ENCODE results near the gene FST. TPM values are rescaled to one million over a fixed set of nuclear protein-coding genes. Genes with fewer than 3 reads are reported as not detected.

Gene FST
- total and polyA plus RNA-seq, 5 experiments from 2014 or later: 0.30 to 0.96 (median 0.38) TPM; not detected in 1

DNA sequence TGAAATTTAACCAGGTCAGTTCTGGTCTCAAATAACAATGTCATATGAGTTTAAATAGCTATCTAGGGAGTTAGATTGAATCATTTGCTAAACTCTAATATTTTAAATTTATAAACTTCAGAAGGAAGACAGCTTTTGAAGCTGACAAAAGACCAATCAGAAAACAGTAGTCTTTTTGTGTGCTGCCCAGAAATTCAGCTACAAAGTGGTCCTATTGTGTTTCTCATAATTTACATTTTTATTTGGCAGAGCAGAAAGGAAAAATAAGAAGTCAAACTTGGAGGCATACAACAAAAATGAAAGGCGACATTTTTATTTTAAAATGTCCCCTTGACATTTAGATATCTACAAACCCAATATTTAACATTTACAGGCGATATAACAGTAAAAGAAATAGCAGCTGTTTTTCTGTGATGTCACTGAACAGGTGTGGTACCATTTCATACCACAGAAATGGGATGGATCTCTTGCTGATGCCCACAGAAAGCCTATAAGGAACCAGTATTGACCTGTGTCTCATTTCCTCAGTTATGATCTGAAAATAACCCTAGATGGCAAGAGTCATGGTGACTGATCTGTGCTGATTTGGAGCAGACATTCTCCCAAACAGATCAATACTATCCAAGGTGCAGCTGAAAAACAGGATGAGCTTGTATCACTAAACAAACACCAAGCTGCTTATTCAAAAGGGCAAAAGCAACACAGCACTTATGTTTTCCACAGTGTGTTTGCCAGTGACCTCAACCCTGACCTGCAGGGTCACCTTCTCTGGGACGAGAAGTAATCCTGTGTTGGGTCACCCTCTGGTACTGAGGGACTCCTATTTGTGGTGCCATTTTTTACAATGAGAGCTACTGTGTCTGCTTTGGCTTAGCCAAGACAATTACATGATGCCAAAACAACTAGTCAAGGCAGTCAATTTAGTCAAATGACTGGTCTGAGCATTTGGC, 3.6 kb upstream of the FST start:
- Mint-ChIP-seq H3K27ac (no peak overlapping the region), H3K4me1 (peaks cover 11 to 29% (median 23%) of the 10 kb centered on the region in 4 donors), H3K4me3 (no peak overlapping the region), H3K27me3 (peaks cover 29 to 62% (median 35%) of the 10 kb centered on the region in 5 donors), H3K36me3 (no peaks in the 10 kb centered on the region), H3K9me3 (peaks cover 0 to 4% (median 0%) of the 10 kb centered on the region in 9 donors)
- DNase-seq: no peak
- POLR2A ChIA-PET: interaction anchor here (0.7 kb wide), 1 partner anchor 1406 kb away, joined by 3 read pairs; no protein-coding TSS in a partner anchor
- ATAC-seq: no peak

DNA sequence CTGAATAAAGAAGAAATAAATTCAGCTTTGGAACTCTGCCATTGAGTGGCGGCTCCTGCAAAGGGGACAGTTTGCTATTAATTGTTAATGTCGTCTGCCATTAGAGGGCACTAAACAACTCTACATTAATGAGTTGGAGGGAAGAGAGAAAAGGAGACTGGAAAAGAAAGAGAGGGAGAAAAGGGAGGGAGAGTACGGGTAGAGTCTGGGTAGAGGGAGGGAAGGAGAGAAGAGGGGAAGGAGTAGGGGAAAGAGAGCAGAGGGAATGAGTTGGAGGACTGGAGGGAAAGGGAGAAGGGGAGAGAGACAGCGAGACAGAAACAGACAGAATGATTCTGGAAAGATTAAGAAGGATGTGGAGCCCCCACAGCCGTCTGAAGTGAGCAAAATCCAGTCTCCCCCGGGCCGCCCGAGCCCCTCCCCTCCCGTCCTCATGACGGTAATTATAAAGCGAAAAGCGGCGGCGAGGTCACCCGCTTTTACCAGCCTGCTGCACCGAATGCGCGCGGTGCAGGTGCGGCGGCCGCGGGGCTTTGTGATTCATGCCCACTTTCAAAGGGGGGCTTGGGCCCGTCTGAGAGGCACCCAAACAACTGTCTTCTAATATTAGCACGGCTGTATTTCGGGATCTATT, 1.9 kb upstream of the FST start:
- ATAC-seq: no peak
- Mint-ChIP-seq H3K9me3 (peaks cover 0 to 4% (median 0%) of the 10 kb centered on the region in 9 donors), H3K36me3 (no peaks in the 10 kb centered on the region), H3K27me3 (peaks cover 28 to 54% (median 40%) of the 10 kb centered on the region in 5 donors), H3K4me3 (peak overlapping the region; percentile 69 to 97 (median 91)), H3K4me1 (peaks cover 18 to 44% (median 39%) of the 10 kb centered on the region in 4 donors), H3K27ac (no peak overlapping the region)
- POLR2A ChIA-PET: no interaction called here
- DNase-seq: peak in 3 of 10 donors; percentile 19 to 25 (median 24)

DNA sequence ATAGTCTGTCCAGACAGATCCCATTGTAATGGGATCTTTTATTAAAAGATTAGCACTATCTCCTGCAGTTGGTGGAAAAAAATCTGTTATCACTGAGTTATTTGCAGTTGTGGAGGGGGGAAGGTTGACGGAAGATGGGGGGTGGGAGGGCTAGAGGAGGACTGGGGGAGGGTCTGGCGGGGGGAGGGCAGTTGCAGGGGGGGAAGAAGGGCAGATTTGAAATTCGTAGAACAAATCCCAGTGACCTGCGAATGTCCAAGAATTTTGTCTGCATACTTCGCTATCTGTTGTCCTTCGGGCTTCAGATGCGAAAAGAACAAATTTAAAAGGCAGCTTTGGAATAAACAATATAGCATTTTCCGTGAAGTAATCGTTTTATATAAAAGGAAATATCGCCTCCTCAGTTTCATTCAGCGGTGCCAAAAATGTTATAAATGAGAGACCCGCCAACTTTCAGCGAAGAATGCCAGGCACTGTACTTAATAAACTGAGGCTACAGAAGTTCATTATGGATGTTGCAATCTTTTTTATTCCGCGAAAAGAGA, 1.3 kb upstream of the FST start:
- Mint-ChIP-seq H3K4me3 (peak overlapping the region; percentile 84 to 97 (median 91)), H3K27ac (peak overlapping the region in 8 of 10 donors; percentile 0 to 82 (median 13)), H3K36me3 (no peaks in the 10 kb centered on the region), H3K27me3 (peaks cover 29 to 54% (median 45%) of the 10 kb centered on the region in 5 donors), H3K9me3 (peaks cover 0 to 4% (median 0%) of the 10 kb centered on the region in 9 donors), H3K4me1 (peaks cover 18 to 44% (median 40%) of the 10 kb centered on the region in 4 donors)
- ATAC-seq (no peak), DNase-seq (peak in 1 of 10 donors; percentile 4)
- POLR2A ChIA-PET: no interaction called here

DNA sequence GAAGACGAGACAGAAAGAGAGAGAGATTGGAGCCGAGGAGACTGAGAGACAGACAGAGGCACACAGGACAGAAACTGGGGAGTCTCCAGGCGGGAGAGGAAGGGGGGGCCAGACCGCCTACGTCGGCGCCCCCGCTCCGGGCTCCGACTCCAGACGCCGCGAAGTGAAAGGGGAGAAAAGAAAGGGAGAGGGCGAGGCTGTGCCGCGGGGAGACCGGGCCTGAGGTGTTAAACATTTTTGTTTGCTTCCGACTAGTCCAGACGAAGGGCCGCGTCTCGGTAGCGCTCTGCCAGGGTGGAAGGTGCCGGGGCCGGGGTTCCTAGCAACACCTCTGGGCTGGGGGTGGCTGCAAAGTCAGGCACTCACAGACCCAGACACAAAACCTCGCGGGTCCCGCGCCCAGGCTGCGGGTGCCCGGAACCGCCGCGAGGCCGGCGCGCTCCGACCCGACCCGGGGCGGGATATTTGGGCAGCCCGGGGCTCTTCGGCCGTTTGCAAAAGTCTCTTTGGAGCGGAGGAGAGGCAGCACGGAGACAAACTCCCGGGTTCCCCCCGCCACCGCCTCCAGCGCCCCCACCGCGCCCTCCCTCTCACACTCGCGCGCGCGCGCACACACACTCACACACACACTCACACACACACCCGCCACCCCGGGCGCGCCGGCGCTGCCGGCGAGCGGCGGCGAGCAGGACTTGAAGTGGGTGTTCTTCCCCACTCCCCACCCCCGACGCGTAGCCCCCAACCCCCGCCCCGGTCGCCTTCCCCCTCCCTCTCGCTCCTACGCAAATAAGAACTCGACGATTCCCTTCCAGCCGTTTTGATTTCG, 626 bp upstream of the FST start:
- H3K9me3 Mint-ChIP-seq: peaks cover 0 to 4% (median 0%) of the 10 kb centered on the region in 9 donors
- peaks cover 24 to 61% (median 45%) of the 10 kb centered on the region in 5 donors for H3K27me3 Mint-ChIP-seq
- H3K36me3 Mint-ChIP-seq: no peaks in the 10 kb centered on the region
- peak overlapping the region; percentile 84 to 97 (median 91) for H3K4me3 Mint-ChIP-seq
- peak overlapping the region in 8 of 10 donors; percentile 0 to 82 (median 13) for H3K27ac Mint-ChIP-seq
- DNase-seq (peak in 5 of 10 donors; percentile 13 to 64 (median 27)), ATAC-seq (peak in 1 of 2 donors; percentile 18)
- POLR2A ChIA-PET: no interaction called here
- peaks cover 18 to 44% (median 40%) of the 10 kb centered on the region in 4 donors for H3K4me1 Mint-ChIP-seq

DNA sequence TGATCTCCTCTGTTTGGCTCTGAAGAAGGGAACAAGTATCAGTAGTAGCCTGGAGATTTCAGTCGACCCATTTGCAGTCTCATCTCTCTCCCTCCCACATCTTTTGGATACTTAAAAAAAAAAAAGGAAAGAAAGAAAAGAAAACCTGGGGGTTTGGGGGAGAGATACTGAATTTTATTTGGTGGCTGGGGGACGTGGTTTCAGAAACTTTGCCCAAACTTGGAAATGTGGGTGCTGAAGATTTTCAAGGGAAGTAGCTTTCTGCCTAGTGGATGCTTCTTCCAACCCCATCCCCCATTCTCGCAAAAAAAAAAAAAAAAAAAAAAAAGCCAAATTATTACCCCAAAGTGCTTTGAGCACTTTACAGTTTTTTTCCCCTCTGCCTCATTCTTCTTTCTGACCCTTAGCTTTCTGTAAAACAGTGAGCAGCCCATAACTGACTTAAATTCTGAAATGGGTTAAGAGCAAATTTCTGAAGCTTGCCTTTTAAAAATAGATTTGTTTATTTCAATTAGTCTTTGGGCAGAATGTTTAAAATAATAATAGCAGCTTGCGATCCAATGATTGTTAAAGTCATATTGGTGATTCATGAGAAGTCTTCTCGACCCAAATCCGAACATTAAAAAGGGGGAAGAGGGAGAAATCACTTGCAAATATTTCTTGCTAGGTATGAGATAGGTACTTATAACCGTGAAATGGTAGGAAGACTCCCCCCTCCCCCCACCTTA, 894 bp downstream of the FST start:
- peaks cover 16 to 62% (median 45%) of the 10 kb centered on the region in 5 donors for H3K27me3 Mint-ChIP-seq
- H3K4me3 Mint-ChIP-seq: peak overlapping the region; percentile 85 to 93 (median 90)
- H3K36me3 Mint-ChIP-seq: no peaks in the 10 kb centered on the region
- peaks cover 0 to 4% (median 0%) of the 10 kb centered on the region in 9 donors for H3K9me3 Mint-ChIP-seq
- H3K27ac Mint-ChIP-seq: peak overlapping the region in 4 of 10 donors; percentile 37 to 88 (median 64)
- no peak for ATAC-seq
- POLR2A ChIA-PET: interaction anchor here (0.7 to 1.2 kb wide), 2 partner anchors 829 to 882 kb away, joined by 3 to 5 read pairs; partner anchors contain the start of gene ARL15
- DNase-seq: no peak
- peaks cover 18 to 44% (median 40%) of the 10 kb centered on the region in 4 donors for H3K4me1 Mint-ChIP-seq

DNA sequence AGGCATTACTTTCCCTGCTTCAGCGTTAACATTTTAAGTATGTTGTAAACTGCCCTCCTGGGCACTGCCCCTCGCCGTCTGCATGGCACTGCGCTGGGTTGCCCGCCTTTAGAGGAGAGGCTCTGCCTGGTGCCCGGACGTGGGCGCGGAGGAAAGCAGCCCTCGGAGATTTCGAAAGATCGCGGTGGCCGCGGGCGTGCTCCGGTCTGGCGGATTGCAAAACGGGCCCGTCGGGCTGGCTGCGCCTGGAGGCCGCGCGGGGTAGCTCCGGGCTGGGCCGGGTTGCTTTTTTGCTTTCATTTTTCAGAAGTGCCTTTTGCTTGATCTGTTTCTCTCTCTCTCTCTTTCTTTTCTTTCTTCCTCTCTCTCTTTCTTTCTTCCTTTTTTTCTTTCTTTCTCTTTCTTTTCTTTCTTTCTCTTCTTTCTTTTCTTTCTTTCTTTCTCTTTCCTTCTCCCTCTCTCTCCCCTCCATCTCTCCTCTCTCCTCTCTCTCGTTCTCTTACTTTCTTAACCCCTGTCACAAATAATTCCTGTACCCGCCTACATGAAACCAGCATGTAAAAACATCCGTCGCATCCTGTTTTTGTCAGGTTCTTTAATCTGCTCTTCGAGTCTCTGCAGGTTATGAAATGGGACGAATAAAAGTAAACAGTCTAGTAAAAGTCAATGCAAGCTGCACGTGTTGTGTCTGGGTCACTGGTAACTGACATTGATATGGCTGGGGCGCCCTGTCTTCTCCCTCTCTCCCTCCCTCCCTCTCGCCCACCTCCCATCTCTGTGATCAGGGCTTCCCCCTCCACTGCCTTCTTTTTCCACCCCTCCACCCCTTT, 1.7 kb downstream of the FST start:
- Mint-ChIP-seq H3K27ac (peak overlapping the region in 9 of 10 donors; percentile 20 to 92 (median 77)), H3K9me3 (peaks cover 0 to 4% (median 0%) of the 10 kb centered on the region in 9 donors), H3K27me3 (peaks cover 16 to 57% (median 45%) of the 10 kb centered on the region in 5 donors), H3K4me3 (peak overlapping the region; percentile 85 to 93 (median 90)), H3K4me1 (peaks cover 18 to 44% (median 40%) of the 10 kb centered on the region in 4 donors), H3K36me3 (no peaks in the 10 kb centered on the region)
- DNase-seq (peak in 8 of 10 donors; percentile 39 to 71 (median 50)), ATAC-seq (peak; percentile 66 to 77)
- POLR2A ChIA-PET: interaction anchor here (0.7 to 1.2 kb wide), 3 partner anchors 680 to 883 kb away, joined by 3 to 5 read pairs (median 3); partner anchors contain the start of gene ARL15

DNA sequence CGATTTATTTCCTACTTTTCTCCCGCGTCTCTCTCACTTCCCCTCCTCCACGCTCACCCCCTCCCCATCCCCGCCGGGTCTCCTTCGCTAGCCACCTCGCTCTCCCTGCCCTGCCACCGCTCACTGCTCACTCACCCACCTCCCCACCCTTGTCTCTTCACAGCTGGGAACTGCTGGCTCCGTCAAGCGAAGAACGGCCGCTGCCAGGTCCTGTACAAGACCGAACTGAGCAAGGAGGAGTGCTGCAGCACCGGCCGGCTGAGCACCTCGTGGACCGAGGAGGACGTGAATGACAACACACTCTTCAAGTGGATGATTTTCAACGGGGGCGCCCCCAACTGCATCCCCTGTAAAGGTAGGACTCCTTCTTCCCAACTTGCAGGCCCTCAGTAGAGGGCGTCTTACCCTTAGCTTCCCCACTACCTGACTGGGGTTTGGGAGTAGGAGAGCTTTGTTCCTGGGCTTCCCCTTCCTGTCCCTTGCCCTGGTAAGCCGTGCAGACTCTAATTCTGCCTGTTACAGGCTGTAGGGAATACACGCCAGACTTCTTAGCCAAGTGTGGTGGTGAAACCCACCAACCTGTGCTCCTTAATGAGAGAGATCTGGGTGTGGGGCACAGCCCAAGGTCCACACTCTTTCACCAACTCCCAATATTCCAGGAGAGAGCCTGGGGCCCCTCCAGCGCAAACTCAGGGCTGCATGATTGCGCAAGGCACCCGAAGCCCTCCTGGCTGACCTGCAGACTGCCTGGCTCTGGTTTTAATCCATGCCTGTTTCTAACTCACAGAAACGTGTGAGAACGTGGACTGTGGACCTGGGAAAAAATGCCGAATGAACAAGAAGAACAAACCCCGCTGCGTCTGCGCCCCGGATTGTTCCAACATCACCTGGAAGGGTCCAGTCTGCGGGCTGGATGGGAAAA, 2.5 kb downstream of the FST start:
- H3K27me3 Mint-ChIP-seq: peaks cover 20 to 63% (median 48%) of the 10 kb centered on the region in 5 donors
- H3K9me3 Mint-ChIP-seq: peaks cover 0 to 4% (median 0%) of the 10 kb centered on the region in 9 donors
- H3K4me1 Mint-ChIP-seq: peaks cover 18 to 44% (median 40%) of the 10 kb centered on the region in 4 donors
- no peaks in the 10 kb centered on the region for H3K36me3 Mint-ChIP-seq
- peak; percentile 21 to 28 for ATAC-seq
- H3K27ac Mint-ChIP-seq: peak overlapping the region in 8 of 10 donors; percentile 26 to 92 (median 78)
- peak in 4 of 10 donors; percentile 2 to 61 (median 16) for DNase-seq
- POLR2A ChIA-PET: interaction anchor here (0.6 to 0.7 kb wide), 2 partner anchors 34 to 679 kb away, joined by 3 read pairs; no protein-coding TSS in a partner anchor
- peak overlapping the region; percentile 85 to 93 (median 90) for H3K4me3 Mint-ChIP-seq

DNA sequence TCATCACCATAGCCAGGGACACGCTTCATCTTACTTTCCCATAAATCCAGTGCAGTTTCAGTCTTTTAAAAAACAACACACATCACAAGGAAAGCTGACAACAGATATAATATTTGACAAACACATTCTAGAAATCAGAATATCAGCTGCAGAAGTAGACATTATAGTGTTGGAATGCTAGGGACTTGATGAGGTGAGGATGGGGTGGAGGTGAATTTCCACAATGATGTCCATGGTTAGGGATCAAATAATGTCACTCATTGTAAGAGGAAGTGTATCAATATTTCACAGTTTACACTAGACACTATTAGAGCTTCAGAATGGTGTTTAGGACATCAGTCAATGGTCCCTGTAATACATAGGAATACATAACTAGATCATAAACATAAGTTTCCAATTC, 7.0 kb downstream of the FST start:
- Mint-ChIP-seq H3K4me3 (no peak overlapping the region), H3K27me3 (peaks cover 19 to 56% (median 43%) of the 10 kb centered on the region in 5 donors), H3K27ac (peak overlapping the region in 1 of 10 donors; percentile 69), H3K36me3 (no peaks in the 10 kb centered on the region), H3K9me3 (no peaks in the 10 kb centered on the region), H3K4me1 (peaks cover 3 to 12% (median 10%) of the 10 kb centered on the region in 4 donors)
- POLR2A ChIA-PET: no interaction called here
- DNase-seq: no peak
- no peak for ATAC-seq

DNA sequence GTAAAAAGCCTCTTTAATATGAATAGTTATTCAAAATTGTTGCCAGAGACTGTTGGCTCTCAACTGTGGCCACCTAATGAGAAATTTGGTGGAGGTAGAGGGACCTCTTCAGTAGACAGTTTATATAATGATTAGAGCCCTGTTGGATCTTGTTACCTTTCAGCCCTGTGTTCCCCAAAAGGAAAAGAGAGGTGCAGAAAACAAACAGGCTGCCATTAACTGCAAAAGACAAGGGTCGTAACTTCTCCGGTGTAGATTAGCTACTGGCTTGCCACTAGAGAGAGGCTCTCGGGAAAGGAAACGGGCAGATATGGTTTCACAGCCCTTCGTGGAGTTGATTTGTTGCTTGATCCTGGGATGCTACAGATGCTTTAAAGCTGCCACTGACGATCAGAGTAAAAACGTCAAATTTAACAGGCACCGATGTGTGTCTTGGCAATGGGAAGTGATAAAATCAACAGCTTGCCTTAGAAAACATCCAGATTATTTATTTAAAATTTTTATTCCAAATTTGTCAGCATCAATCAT, 7.8 kb downstream of the FST start:
- peaks cover 0 to 4% (median 2%) of the 10 kb centered on the region in 4 donors for H3K4me1 Mint-ChIP-seq
- H3K9me3 Mint-ChIP-seq: no peaks in the 10 kb centered on the region
- H3K27ac Mint-ChIP-seq: no peak overlapping the region
- no peaks in the 10 kb centered on the region for H3K36me3 Mint-ChIP-seq
- no peak overlapping the region for H3K4me3 Mint-ChIP-seq
- no peak for ATAC-seq
- DNase-seq: no peak
- POLR2A ChIA-PET: no interaction called here
- peaks cover 22 to 60% (median 43%) of the 10 kb centered on the region in 5 donors for H3K27me3 Mint-ChIP-seq
